Natural killer cell (primary cell): Measurements from ENCODE around the gene PSMD9. TPM values are rescaled to one million over a fixed set of nuclear protein-coding genes. Genes with fewer than 3 reads are reported as not detected.

Experiments used
- ATAC-seq, 3 donors: fragments of 150-1000 bp in 2 of 3; fragments of 200-7000 bp in 1 of 3; cut with Tn5 transposase; 1 replicate in 1 of 3; 2 replicates in 2 of 3; pipeline ENCODE4 v1.10.0; 2021; ENCODE audit warnings: mild to moderate bottlenecking in 2 of 3, moderate library complexity in 2 of 3
- DNase-seq, 2 donors: peaks; one replicate each; pipeline versions ENCODE4 v3.0.0 to v3.0.0-alpha.2; 2013 to 2021; ENCODE audit warnings: mixed read lengths in 1 of 2
- H3K27ac ChIP-seq: one replicate; pipeline ENCODE4 v1.5.1; 2013; ENCODE audit warnings: mild to moderate bottlenecking, low read length
- H3K27me3 ChIP-seq: one replicate; pipeline ENCODE4 v1.6.1; 2013; ENCODE audit warnings: low read length; ENCODE audit not compliant: control insufficient read depth, insufficient read depth
- H3K36me3 ChIP-seq: one replicate; pipeline ENCODE4 v1.6.1; 2013; ENCODE audit warnings: low read length; ENCODE audit not compliant: control insufficient read depth, insufficient read depth
- H3K4me1 ChIP-seq: one replicate; pipeline ENCODE4 v1.6.1; 2013; ENCODE audit warnings: low read length; ENCODE audit not compliant: control insufficient read depth, insufficient read depth
- H3K4me3 ChIP-seq: one replicate; pipeline ENCODE4 v1.5.1; 2013; ENCODE audit warnings: low read length
- H3K9me3 ChIP-seq: one replicate; pipeline ENCODE4 v1.6.1; 2013; ENCODE audit warnings: low read length; ENCODE audit not compliant: control insufficient read depth, insufficient read depth
- H3K27ac Mint-ChIP-seq, 2 donors: one replicate each; pipeline ENCODE4 v1.8.0; 2022; ENCODE audit warnings: mild to moderate bottlenecking in 2 of 2, mixed read lengths in 2 of 2, moderate library complexity in 1 of 2
- H3K27me3 Mint-ChIP-seq, 2 donors: one replicate each; pipeline ENCODE4 v1.8.0; 2022; ENCODE audit warnings: low read depth in 2 of 2, mixed read lengths in 2 of 2
- H3K36me3 Mint-ChIP-seq: one replicate; pipeline ENCODE4 v1.8.0; 2022; ENCODE audit warnings: mixed read lengths
- H3K4me1 Mint-ChIP-seq, 2 donors: one replicate each; pipeline ENCODE4 v1.8.0; 2022; ENCODE audit warnings: mixed read lengths in 2 of 2
- H3K4me3 Mint-ChIP-seq: one replicate; pipeline ENCODE4 v1.8.0; 2022; ENCODE audit warnings: mild to moderate bottlenecking, moderate library complexity, mixed read lengths
- H3K9me3 Mint-ChIP-seq, 2 donors: one replicate each; pipeline ENCODE4 v1.8.0; 2022; ENCODE audit warnings: mixed read lengths in 2 of 2
- WGBS: methylation state at CpG from one replicate; pipeline ENCODE4 v1.1.7; 2013; ENCODE audit warnings: missing lambda C conversion rate; ENCODE audit not compliant: insufficient coverage; 5-methylcytosine and 5-hydroxymethylcytosine counted together
- intact Hi-C: fragments of 100-400 bp; cut with micrococcal nuclease; formaldehyde crosslinking; loops from one replicate; pipeline ENCODE4 v1.14.2; 2022
- total RNA-seq, 4 donors: library from RNA; stranded (reverse); fragments of 120-200 nt in 1 of 4; gene quantifications; one replicate each; pipeline versions ENCODE4 v1.2.3 to v1.2.4, GENCODE V29; 2013 to 2022
- TF ChIP-seq, protein P1 (sequence below): fragments of 200-600 bp; IDR thresholded peaks from one replicate; pipeline ENCODE4 v1.8.0; 2022; ENCODE audit warnings: antibody characterized with exemption

Gene PSMD9
- total RNA-seq, 3 donors from 2014 or later (not counting 1 experiment from before 2014, with no cell fraction given): 32.0 to 47.6 (median 47.2) TPM

DNA sequence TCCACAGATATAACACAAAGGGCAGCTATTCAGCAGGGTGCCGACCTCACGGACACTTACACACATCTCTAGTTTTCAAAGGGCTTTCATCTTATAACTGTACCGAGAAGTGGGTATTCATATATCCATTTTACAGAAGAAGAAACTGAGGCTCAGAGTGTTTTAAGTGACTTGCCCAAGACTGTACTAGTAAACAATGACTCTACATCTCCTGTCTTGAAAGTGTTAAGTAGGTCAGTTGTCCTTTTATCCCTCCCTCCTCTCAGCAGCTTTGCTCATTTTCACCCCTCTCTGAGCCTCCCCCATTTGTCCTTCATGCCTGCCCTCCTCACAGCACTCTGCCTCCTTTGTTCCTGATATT lies 43.6 kb downstream of the PSMD9 start:
- TF ChIP-seq, protein P1, sequence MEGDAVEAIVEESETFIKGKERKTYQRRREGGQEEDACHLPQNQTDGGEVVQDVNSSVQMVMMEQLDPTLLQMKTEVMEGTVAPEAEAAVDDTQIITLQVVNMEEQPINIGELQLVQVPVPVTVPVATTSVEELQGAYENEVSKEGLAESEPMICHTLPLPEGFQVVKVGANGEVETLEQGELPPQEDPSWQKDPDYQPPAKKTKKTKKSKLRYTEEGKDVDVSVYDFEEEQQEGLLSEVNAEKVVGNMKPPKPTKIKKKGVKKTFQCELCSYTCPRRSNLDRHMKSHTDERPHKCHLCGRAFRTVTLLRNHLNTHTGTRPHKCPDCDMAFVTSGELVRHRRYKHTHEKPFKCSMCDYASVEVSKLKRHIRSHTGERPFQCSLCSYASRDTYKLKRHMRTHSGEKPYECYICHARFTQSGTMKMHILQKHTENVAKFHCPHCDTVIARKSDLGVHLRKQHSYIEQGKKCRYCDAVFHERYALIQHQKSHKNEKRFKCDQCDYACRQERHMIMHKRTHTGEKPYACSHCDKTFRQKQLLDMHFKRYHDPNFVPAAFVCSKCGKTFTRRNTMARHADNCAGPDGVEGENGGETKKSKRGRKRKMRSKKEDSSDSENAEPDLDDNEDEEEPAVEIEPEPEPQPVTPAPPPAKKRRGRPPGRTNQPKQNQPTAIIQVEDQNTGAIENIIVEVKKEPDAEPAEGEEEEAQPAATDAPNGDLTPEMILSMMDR: no peak
- no peaks in the 10 kb centered on the region for H3K9me3 Mint-ChIP-seq
- WGBS: 90% methylated on average over 3 of the region's 3 CpGs

DNA sequence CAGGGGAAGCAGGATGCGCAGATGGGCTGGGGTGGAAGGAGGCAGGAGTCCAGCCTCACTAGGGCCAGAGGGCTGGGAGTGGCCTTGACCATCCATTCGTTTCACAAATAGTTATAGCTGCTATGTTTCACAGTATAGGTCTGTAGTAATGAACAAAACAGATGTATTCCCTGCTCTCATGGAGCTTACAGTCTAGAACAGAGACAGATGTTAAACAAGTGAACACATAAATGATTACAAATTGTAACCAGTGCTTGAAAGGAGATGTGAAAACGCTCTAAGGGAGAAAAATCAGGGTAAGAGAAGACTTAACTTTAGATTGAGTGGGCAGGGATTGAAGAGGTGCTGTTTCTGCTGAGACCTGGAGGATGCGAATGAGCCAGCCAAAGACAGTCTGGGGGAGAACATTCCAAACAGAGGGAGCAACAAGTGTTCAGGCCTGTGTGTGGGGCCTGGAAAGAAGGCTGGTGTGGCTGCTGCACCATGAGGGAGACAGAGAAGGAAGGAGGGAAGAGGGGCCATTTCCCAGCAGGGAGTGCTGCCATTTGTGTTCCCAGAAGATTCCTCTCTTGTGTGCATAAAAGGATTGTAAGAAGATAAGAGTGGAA lies 44.4 kb downstream of the PSMD9 start:
- WGBS: 94% methylated on average over 4 of the region's 4 CpGs
- H3K27ac Mint-ChIP-seq: no peak overlapping the region
- ATAC-seq (no peak), DNase-seq (no peak)
- Histone ChIP-seq H3K4me3 (no peak overlapping the region), H3K27me3 (no peaks in the 10 kb centered on the region), H3K36me3 (no peaks in the 10 kb centered on the region), H3K27ac (no peak overlapping the region), H3K4me1 (no peaks in the 10 kb centered on the region), H3K9me3 (no peaks in the 10 kb centered on the region)
- TF ChIP-seq, protein P1: no peak
- H3K9me3 Mint-ChIP-seq: no peaks in the 10 kb centered on the region
- H3K27me3 Mint-ChIP-seq: peaks cover under 1 to 4% of the 10 kb centered on the region in 2 donors
- intact Hi-C loops: no loop called here
- H3K4me1 Mint-ChIP-seq: peaks cover 0 to 6% of the 10 kb centered on the region in 2 donors
- H3K4me3 Mint-ChIP-seq: no peak overlapping the region
- no peaks in the 10 kb centered on the region for H3K36me3 Mint-ChIP-seq

More for the DNA sequence above, 43.6 kb downstream of the PSMD9 start:
- H3K4me3 Mint-ChIP-seq: no peak overlapping the region
- peaks cover 0 to 4% of the 10 kb centered on the region in 2 donors for H3K4me1 Mint-ChIP-seq
- H3K4me1 ChIP-seq: no peaks in the 10 kb centered on the region
- no peak overlapping the region for H3K4me3 ChIP-seq
- intact Hi-C loops: no loop called here
- H3K27me3 Mint-ChIP-seq: peaks cover 4 to 7% of the 10 kb centered on the region in 2 donors
- no peaks in the 10 kb centered on the region for H3K36me3 Mint-ChIP-seq
- no peaks in the 10 kb centered on the region for H3K36me3 ChIP-seq
- H3K27ac Mint-ChIP-seq: no peak overlapping the region
- H3K27me3 ChIP-seq: no peaks in the 10 kb centered on the region
- no peak overlapping the region for H3K27ac ChIP-seq
- H3K9me3 ChIP-seq: no peaks in the 10 kb centered on the region
- no peak for DNase-seq
- ATAC-seq: no peak

DNA sequence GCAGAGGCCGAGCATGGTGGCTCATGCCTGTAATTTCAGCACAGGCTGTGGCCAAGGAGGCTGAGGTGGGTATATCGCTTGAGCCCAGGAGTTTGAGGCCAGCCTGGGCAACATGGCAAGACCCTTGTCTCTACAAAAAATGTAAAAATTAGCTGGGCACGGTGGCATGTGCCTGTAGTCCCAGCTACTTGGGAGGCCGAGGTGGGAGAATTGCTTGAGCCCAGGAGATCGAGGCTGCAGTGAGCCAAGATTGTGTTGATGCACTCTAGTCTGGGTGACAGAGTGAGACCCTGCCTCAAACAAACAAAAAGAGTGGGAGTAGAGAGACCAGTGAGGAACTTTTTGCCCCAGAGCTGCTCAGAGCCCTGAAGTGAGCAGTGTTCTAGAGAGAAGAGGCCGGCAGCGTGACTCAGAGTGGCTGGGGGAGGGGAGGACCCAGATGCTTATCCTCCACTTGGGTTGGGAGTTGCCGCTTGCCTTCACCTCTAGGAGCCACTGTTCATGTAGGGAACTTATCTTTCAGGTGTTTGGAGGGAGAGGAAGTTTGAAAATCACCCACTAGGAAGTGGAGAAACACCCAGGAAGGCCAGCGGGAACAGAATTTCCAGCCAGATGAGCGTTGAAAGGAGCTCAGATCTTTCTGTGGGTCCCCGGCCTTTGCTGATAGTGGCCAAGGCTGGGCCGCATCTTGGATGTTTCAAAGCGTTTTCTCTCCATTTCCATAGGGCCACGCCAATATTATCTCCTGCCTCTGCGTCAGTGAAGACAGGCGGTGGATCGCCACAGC lies 45.1 kb downstream of the PSMD9 start:
- H3K4me1 Mint-ChIP-seq: peaks cover 0 to 6% of the 10 kb centered on the region in 2 donors
- no peak overlapping the region for H3K27ac Mint-ChIP-seq
- peaks cover 0 to 4% of the 10 kb centered on the region in 2 donors for H3K27me3 Mint-ChIP-seq
- TF ChIP-seq, protein P1: no peak
- no peaks in the 10 kb centered on the region for H3K9me3 Mint-ChIP-seq
- Histone ChIP-seq H3K4me1 (no peaks in the 10 kb centered on the region), H3K9me3 (no peaks in the 10 kb centered on the region), H3K27ac (no peak overlapping the region), H3K4me3 (no peak overlapping the region), H3K36me3 (no peaks in the 10 kb centered on the region), H3K27me3 (no peaks in the 10 kb centered on the region)
- WGBS: 91% methylated on average over 17 of the region's 17 CpGs
- no peak for ATAC-seq
- intact Hi-C loops: no loop called here
- DNase-seq: no peak
- H3K4me3 Mint-ChIP-seq: no peak overlapping the region
- no peaks in the 10 kb centered on the region for H3K36me3 Mint-ChIP-seq
